Natural killer cell (primary cell): ENCODE measurements around the gene SEC24D. TPM values are rescaled to one million over a fixed set of nuclear protein-coding genes. Genes with fewer than 3 reads are reported as not detected.

ENCODE experiments used
- ATAC-seq, 3 donors: fragments of 150-1000 bp in 2 of 3; fragments of 200-7000 bp in 1 of 3; cut with Tn5 transposase; 1 replicate in 1 of 3; 2 replicates in 2 of 3; pipeline ENCODE4 v1.10.0; 2021; ENCODE audit warnings: mild to moderate bottlenecking in 2 of 3, moderate library complexity in 2 of 3
- DNase-seq, 2 donors: peaks; one replicate each; pipeline versions ENCODE4 v3.0.0 to v3.0.0-alpha.2; 2013 to 2021; ENCODE audit warnings: mixed read lengths in 1 of 2
- H3K27ac ChIP-seq: one replicate; pipeline ENCODE4 v1.5.1; 2013; ENCODE audit warnings: mild to moderate bottlenecking, low read length
- H3K27me3 ChIP-seq: one replicate; pipeline ENCODE4 v1.6.1; 2013; ENCODE audit warnings: low read length; ENCODE audit not compliant: control insufficient read depth, insufficient read depth
- H3K36me3 ChIP-seq: one replicate; pipeline ENCODE4 v1.6.1; 2013; ENCODE audit warnings: low read length; ENCODE audit not compliant: control insufficient read depth, insufficient read depth
- H3K4me1 ChIP-seq: one replicate; pipeline ENCODE4 v1.6.1; 2013; ENCODE audit warnings: low read length; ENCODE audit not compliant: control insufficient read depth, insufficient read depth
- H3K4me3 ChIP-seq: one replicate; pipeline ENCODE4 v1.5.1; 2013; ENCODE audit warnings: low read length
- H3K9me3 ChIP-seq: one replicate; pipeline ENCODE4 v1.6.1; 2013; ENCODE audit warnings: low read length; ENCODE audit not compliant: control insufficient read depth, insufficient read depth
- H3K27ac Mint-ChIP-seq, 2 donors: one replicate each; pipeline ENCODE4 v1.8.0; 2022; ENCODE audit warnings: mild to moderate bottlenecking in 2 of 2, mixed read lengths in 2 of 2, moderate library complexity in 1 of 2
- H3K27me3 Mint-ChIP-seq, 2 donors: one replicate each; pipeline ENCODE4 v1.8.0; 2022; ENCODE audit warnings: low read depth in 2 of 2, mixed read lengths in 2 of 2
- H3K36me3 Mint-ChIP-seq: one replicate; pipeline ENCODE4 v1.8.0; 2022; ENCODE audit warnings: mixed read lengths
- H3K4me1 Mint-ChIP-seq, 2 donors: one replicate each; pipeline ENCODE4 v1.8.0; 2022; ENCODE audit warnings: mixed read lengths in 2 of 2
- H3K4me3 Mint-ChIP-seq: one replicate; pipeline ENCODE4 v1.8.0; 2022; ENCODE audit warnings: mild to moderate bottlenecking, moderate library complexity, mixed read lengths
- H3K9me3 Mint-ChIP-seq, 2 donors: one replicate each; pipeline ENCODE4 v1.8.0; 2022; ENCODE audit warnings: mixed read lengths in 2 of 2
- CTCF ChIP-seq: fragments of 200-600 bp; IDR thresholded peaks from one replicate; pipeline ENCODE4 v1.8.0; 2022; ENCODE audit warnings: antibody characterized with exemption
- WGBS: methylation state at CpG from one replicate; pipeline ENCODE4 v1.1.7; 2013; ENCODE audit warnings: missing lambda C conversion rate; ENCODE audit not compliant: insufficient coverage; 5-methylcytosine and 5-hydroxymethylcytosine counted together
- intact Hi-C: fragments of 100-400 bp; cut with micrococcal nuclease; formaldehyde crosslinking; loops from one replicate; pipeline ENCODE4 v1.14.2; 2022
- total RNA-seq, 4 donors: library from RNA; stranded (reverse); fragments of 120-200 nt in 1 of 4; gene quantifications; one replicate each; pipeline versions ENCODE4 v1.2.3 to v1.2.4, GENCODE V29; 2013 to 2022

The SEC24D gene
- total RNA-seq, 3 donors from 2014 or later (not counting 1 experiment from before 2014, with no cell fraction given), result 32.7 to 50.2 (median 35.2) TPM

- Histone ChIP-seq H3K27ac (no peak overlapping the region), H3K36me3 (peaks cover 18% of the 10 kb centered on the region), H3K9me3 (no peaks in the 10 kb centered on the region), H3K4me1 (no peaks in the 10 kb centered on the region), H3K4me3 (no peak overlapping the region), H3K27me3 (no peaks in the 10 kb centered on the region)
- no peak overlapping the region for H3K4me3 Mint-ChIP-seq
- no peak for TF ChIP-seq CTCF
- H3K27ac Mint-ChIP-seq, result no peak overlapping the region
- intact Hi-C loops, result no loop called here
- 93% methylated on average over 5 of the region's 5 CpGs for WGBS
- no peaks in the 10 kb centered on the region for H3K9me3 Mint-ChIP-seq
- ATAC-seq (no peak), DNase-seq (no peak)
- peaks cover 13 to 19% of the 10 kb centered on the region in 2 donors for H3K4me1 Mint-ChIP-seq
- H3K36me3 Mint-ChIP-seq, result peaks cover 17% of the 10 kb centered on the region
- no peaks in the 10 kb centered on the region for H3K27me3 Mint-ChIP-seq
Observed at GRCh38 chr4:118821590-118822293, 14.2 kb downstream of the SEC24D start.

- H3K4me1 Mint-ChIP-seq, result no peaks in the 10 kb centered on the region
- H3K4me1 ChIP-seq, result no peaks in the 10 kb centered on the region
- H3K4me3 ChIP-seq, result no peak overlapping the region
- peaks cover 30% of the 10 kb centered on the region for H3K36me3 ChIP-seq
- no peaks in the 10 kb centered on the region for H3K9me3 Mint-ChIP-seq
- H3K9me3 ChIP-seq, result no peaks in the 10 kb centered on the region
- intact Hi-C loops, result no loop called here
- H3K27ac Mint-ChIP-seq, result no peak overlapping the region
- TF ChIP-seq CTCF, result no peak
- H3K27ac ChIP-seq, result no peak overlapping the region
- no peaks in the 10 kb centered on the region for H3K27me3 ChIP-seq
- H3K4me3 Mint-ChIP-seq, result no peak overlapping the region
- peaks cover 22% of the 10 kb centered on the region for H3K36me3 Mint-ChIP-seq
- ATAC-seq (no peak), DNase-seq (no peak)
- no peaks in the 10 kb centered on the region for H3K27me3 Mint-ChIP-seq
- 100% methylated on average over 2 of the region's 4 CpGs for WGBS
Observed at GRCh38 chr4:118817178-118817930, 18.6 kb downstream of the SEC24D start.

GRCh38 chr4:118816538-118817177 is 19.3 kb downstream of the SEC24D start:
- no peaks in the 10 kb centered on the region for H3K9me3 ChIP-seq
- WGBS, result 100% methylated on average over 1 of the region's 1 CpG
- DNase-seq (no peak), ATAC-seq (no peak)
- Mint-ChIP-seq H3K9me3 (no peaks in the 10 kb centered on the region), H3K36me3 (peaks cover 22% of the 10 kb centered on the region), H3K4me1 (no peaks in the 10 kb centered on the region), H3K27me3 (no peaks in the 10 kb centered on the region), H3K4me3 (no peak overlapping the region), H3K27ac (no peak overlapping the region)
- intact Hi-C loops, result no loop called here
- H3K4me1 ChIP-seq, result no peaks in the 10 kb centered on the region
- H3K36me3 ChIP-seq, result peaks cover 34% of the 10 kb centered on the region
- no peak for TF ChIP-seq CTCF
- H3K27ac ChIP-seq, result no peak overlapping the region
- no peak overlapping the region for H3K4me3 ChIP-seq
- H3K27me3 ChIP-seq, result no peaks in the 10 kb centered on the region
